CD4-positive, alpha-beta T cell treated with Interferon alpha-2 for 1 hour (primary cell): ENCODE measurements around the gene VMP1.
"Not testable (repeated sequence)": the region's sequence is repeated elsewhere in the genome, so short reads cannot be mapped to it uniquely, and the experiment has no call there.

Source experiments
- DNase-seq, 2 donors: peaks; one replicate each; pipeline ENCODE4 v3.0.0-alpha.2; 2020 to 2022

Gene VMP1

GRCh38 chr17:59872351-59872750 lies 164.9 kb downstream of the VMP1 start:
- DNase-seq = no peak

- DNase-seq = not testable (repeated sequence)
Measured at GRCh38 chr17:59873414-59873813, 166.0 kb downstream of the VMP1 start.

- DNase-seq = no peak
Measured at GRCh38 chr17:59874376-59874775, 166.9 kb downstream of the VMP1 start.

GRCh38 chr17:59876107-59876506 lies 168.7 kb downstream of the VMP1 start:
- no peak for DNase-seq

GRCh38 chr17:59877965-59878364 lies 170.5 kb downstream of the VMP1 start:
- DNase-seq = no peak

GRCh38 chr17:59878624-59879023 lies 171.2 kb downstream of the VMP1 start:
- no peak for DNase-seq

GRCh38 chr17:59884861-59885260 lies 177.4 kb downstream of the VMP1 start:
- no peak for DNase-seq

GRCh38 chr17:59888145-59888750 lies 180.8 kb downstream of the VMP1 start:
- no peak for DNase-seq

GRCh38 chr17:59890720-59891119 lies 183.3 kb downstream of the VMP1 start:
- DNase-seq = no peak
